Measurements from ENCODE around the gene MAG. TPM values are rescaled to one million over a fixed set of nuclear protein-coding genes. Genes with fewer than 3 reads are reported as not detected.

MAG gene
- total RNA-seq, 1 donor from 2014 or later = not detected

GRCh38 chr19:35309481-35310279, 17.7 kb downstream of the MAG start:
- no peak for TF ChIP-seq CTCF (IDR thresholded peaks at IDR 0.05)
- DNase-seq (ENCODE audit: low spot score) = no peak
- Mint-ChIP-seq H3K4me3 (ENCODE audit: unreplicated experiment) (no peak overlapping the region), H3K9me3 (ENCODE audit: low read depth) (no peaks in the 10 kb centered on the region), H3K27me3 (ENCODE audit: low read depth) (no peaks in the 10 kb centered on the region), H3K27ac (ENCODE audit: unreplicated experiment) (no peak overlapping the region), H3K4me1 (ENCODE audit: low read depth) (peaks cover 2% of the 10 kb centered on the region), H3K36me3 (ENCODE audit: low read depth) (no peaks in the 10 kb centered on the region)

DNA sequence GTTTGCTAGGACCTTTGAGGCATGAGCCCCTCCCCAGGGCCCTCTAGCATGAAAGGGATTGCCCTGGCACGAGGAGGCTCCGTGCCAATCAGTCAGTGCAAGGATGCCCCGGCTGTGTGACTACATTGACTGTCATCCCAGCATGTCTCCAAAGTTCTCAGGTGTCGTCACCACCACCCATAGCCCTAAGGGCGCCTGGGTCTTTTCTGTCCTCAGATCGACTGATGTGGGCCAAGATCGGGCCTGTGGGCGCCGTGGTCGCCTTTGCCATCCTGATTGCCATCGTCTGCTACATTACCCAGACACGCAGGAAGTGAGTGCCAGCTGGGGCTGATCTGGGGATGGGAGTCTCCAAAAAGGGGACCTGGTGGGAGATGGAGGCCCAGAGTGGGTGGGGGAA, 18.4 kb downstream of the MAG start:
- Mint-ChIP-seq H3K4me3 (ENCODE audit: unreplicated experiment) (no peak overlapping the region), H3K4me1 (ENCODE audit: low read depth) (peaks cover 2% of the 10 kb centered on the region)
- no peak for DNase-seq (ENCODE audit: low spot score)

DNA sequence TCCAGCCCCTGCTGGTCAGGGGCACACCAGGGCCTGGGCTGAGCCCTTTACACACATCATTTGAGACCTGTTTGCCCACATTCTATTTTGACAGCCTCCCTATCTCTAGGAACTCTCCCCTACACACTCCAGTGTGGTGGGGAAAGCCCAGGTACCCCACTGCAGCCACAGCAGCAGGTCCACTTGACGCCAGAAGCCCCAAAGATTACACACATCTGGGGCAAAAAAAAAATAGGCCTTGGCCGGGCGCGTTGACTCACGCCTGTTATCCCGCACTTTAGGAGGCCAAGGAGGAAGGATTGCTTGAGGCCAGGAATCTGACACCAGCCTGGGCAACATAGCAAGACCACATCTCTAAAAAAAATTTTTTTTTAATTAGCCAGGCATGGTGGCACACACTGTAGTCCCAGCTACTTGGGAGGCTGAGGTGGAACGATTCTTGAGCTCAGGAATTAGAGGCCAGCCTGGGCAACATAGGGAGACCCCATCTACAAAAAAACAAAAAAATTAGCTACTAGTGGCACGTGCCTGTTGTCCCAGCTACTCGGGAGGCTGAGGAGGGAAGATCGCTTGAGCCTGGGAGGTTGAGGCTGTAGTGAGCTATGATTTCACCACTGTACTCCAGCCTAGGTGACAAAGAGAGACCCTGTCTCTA, 19.0 kb downstream of the MAG start:
- H3K27ac Mint-ChIP-seq (ENCODE audit: unreplicated experiment) = no peak overlapping the region
- H3K4me3 Mint-ChIP-seq (ENCODE audit: unreplicated experiment) = no peak overlapping the region
- H3K27me3 Mint-ChIP-seq (ENCODE audit: low read depth) = no peaks in the 10 kb centered on the region
- no peak for DNase-seq (ENCODE audit: low spot score)
- peaks cover 2% of the 10 kb centered on the region for H3K4me1 Mint-ChIP-seq (ENCODE audit: low read depth)
- no peaks in the 10 kb centered on the region for H3K36me3 Mint-ChIP-seq (ENCODE audit: low read depth)
- H3K9me3 Mint-ChIP-seq (ENCODE audit: low read depth) = no peaks in the 10 kb centered on the region
- TF ChIP-seq CTCF (IDR thresholded peaks at IDR 0.05) = no peak

More for the DNA sequence above, 18.4 kb downstream of the MAG start:
- Mint-ChIP-seq H3K27ac (ENCODE audit: unreplicated experiment) (no peak overlapping the region), H3K27me3 (ENCODE audit: low read depth) (no peaks in the 10 kb centered on the region), H3K36me3 (ENCODE audit: low read depth) (no peaks in the 10 kb centered on the region), H3K9me3 (ENCODE audit: low read depth) (no peaks in the 10 kb centered on the region)
- TF ChIP-seq CTCF (IDR thresholded peaks at IDR 0.05) = no peak

GRCh38 chr19:35311901-35312665, 20.1 kb downstream of the MAG start:
- no peak for TF ChIP-seq CTCF (IDR thresholded peaks at IDR 0.05)
- H3K36me3 Mint-ChIP-seq (ENCODE audit: low read depth) = no peaks in the 10 kb centered on the region
- H3K9me3 Mint-ChIP-seq (ENCODE audit: low read depth) = no peaks in the 10 kb centered on the region
- H3K4me3 Mint-ChIP-seq (ENCODE audit: unreplicated experiment) = no peak overlapping the region
- H3K4me1 Mint-ChIP-seq (ENCODE audit: low read depth) = peaks cover 2% of the 10 kb centered on the region
- no peak for DNase-seq (ENCODE audit: low spot score)
- no peak overlapping the region for H3K27ac Mint-ChIP-seq (ENCODE audit: unreplicated experiment)
- no peaks in the 10 kb centered on the region for H3K27me3 Mint-ChIP-seq (ENCODE audit: low read depth)

GRCh38 chr19:35313587-35313986, 21.6 kb downstream of the MAG start:
- Mint-ChIP-seq H3K9me3 (ENCODE audit: low read depth) (no peaks in the 10 kb centered on the region), H3K36me3 (ENCODE audit: low read depth) (no peaks in the 10 kb centered on the region), H3K27me3 (ENCODE audit: low read depth) (no peaks in the 10 kb centered on the region), H3K27ac (ENCODE audit: unreplicated experiment) (no peak overlapping the region), H3K4me3 (ENCODE audit: unreplicated experiment) (no peak overlapping the region), H3K4me1 (ENCODE audit: low read depth) (peaks cover 5% of the 10 kb centered on the region)
- TF ChIP-seq CTCF (IDR thresholded peaks at IDR 0.05) = no peak
- DNase-seq (ENCODE audit: low spot score) = no peak
